HUES64 (cell line): ENCODE results near the gene CCDC171.
"Not testable (repeated sequence)": the region's sequence is repeated elsewhere in the genome, so short reads cannot be mapped to it uniquely, and the experiment has no call there.

ENCODE experiments used
- H3K27ac ChIP-seq: 2 replicates; pipeline ENCODE4 v1.7.0; 2013; ENCODE audit warnings: low read depth, low read length, inconsistent platforms
- H3K27me3 ChIP-seq: 2 replicates; pipeline ENCODE4 v1.6.1; 2013; ENCODE audit warnings: mild to moderate bottlenecking, low read length; ENCODE audit not compliant: insufficient read depth
- H3K36me3 ChIP-seq: 2 replicates; pipeline ENCODE4 v1.6.1; 2013; ENCODE audit warnings: mild to moderate bottlenecking, low read length; ENCODE audit not compliant: insufficient read depth
- H3K4me1 ChIP-seq: 2 replicates; pipeline ENCODE4 v1.6.1; 2013; ENCODE audit warnings: mild to moderate bottlenecking, low read length, moderate library complexity; ENCODE audit not compliant: insufficient read depth
- H3K4me3 ChIP-seq: 2 replicates; pipeline ENCODE4 v1.5.1; 2013; ENCODE audit warnings: mild to moderate bottlenecking, low read length, moderate library complexity
- H3K9ac ChIP-seq: 2 replicates; pipeline ENCODE4 v1.6.1; 2013; ENCODE audit warnings: mild to moderate bottlenecking, low read depth, low read length
- H3K9me3 ChIP-seq: 2 replicates; pipeline ENCODE4 v1.6.1; 2013; ENCODE audit warnings: low read depth, low read length; ENCODE audit not compliant: insufficient read depth
- WGBS: fragments of 150-250, 120-280 bp; methylation state at CpG from one replicate; pipeline ENCODE4 v1.1.7; 2013; ENCODE audit warnings: missing lambda C conversion rate; 5-methylcytosine and 5-hydroxymethylcytosine counted together

Gene CCDC171

DNA sequence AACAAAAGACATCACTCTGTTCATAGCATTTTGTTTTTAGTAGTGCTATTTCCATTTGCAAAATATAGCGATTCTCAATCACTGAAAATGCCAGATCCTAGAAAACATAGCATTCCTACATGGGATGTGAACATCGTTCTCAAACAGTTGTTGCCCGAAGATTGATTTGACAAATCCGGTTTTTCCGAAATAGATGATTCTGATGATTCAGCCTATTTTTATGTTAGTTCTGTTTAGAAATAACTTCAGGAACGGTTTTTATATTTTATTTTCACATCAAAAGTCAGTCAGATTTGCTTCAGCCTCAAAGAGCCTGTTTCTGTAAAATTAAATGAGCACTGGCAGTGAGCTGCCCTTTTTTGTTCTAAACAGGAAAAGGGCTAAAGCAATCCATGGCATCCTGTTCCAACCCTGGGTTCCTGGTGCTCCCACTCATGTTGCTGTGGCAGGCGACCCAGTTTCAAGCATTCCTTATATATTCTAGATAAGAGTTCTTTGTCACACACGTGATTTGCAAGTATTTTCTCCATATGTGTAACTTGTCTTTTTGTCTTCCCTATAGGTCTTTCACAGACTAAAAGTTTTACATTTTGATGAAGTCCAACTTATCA lies 27.9 kb upstream of the CCDC171 start:
- Histone ChIP-seq H3K36me3 (no peaks in the 10 kb centered on the region), H3K27ac (no peak overlapping the region), H3K4me3 (no peak overlapping the region), H3K9ac (no peak overlapping the region), H3K27me3 (no peaks in the 10 kb centered on the region), H3K4me1 (no peaks in the 10 kb centered on the region), H3K9me3 (no peaks in the 10 kb centered on the region)
- 90% methylated on average over 7 of the region's 8 CpGs for WGBS

- no peak overlapping the region for H3K9ac ChIP-seq
- H3K4me1 ChIP-seq: no peaks in the 10 kb centered on the region
- no CpG with 5 or more reads among the region's 2 CpGs for WGBS
- H3K4me3 ChIP-seq: no peak overlapping the region
- no peaks in the 10 kb centered on the region for H3K27me3 ChIP-seq
- no peaks in the 10 kb centered on the region for H3K36me3 ChIP-seq
- H3K27ac ChIP-seq: no peak overlapping the region
- no peaks in the 10 kb centered on the region for H3K9me3 ChIP-seq
Observed at GRCh38 chr9:15525958-15526357, 26.9 kb upstream of the CCDC171 start.

DNA sequence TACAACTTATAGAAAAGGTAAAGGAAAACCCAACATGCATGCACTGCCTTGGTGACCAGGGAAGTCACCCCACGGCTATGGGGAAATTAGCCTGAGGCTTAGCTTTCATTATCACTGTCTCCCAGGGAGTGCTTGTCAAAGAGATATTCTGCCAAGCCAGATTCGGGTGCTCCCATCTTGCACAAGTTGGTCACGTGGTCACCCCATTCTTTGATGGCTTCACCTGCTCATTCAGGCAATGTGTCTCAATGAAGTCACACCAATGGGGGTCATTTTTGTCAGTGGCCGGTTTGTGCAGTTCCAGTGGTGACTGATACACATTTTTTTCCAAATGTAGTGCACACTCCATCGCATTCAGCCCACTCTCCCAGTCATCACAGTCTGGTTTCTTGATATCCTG lies 25.8 kb upstream of the CCDC171 start:
- H3K4me3 ChIP-seq, H3K27ac ChIP-seq, H3K9me3 ChIP-seq, H3K9ac ChIP-seq, H3K4me1 ChIP-seq, H3K36me3 ChIP-seq, H3K27me3 ChIP-seq: not testable (repeated sequence)
- 93% methylated on average over 5 of the region's 5 CpGs for WGBS

DNA sequence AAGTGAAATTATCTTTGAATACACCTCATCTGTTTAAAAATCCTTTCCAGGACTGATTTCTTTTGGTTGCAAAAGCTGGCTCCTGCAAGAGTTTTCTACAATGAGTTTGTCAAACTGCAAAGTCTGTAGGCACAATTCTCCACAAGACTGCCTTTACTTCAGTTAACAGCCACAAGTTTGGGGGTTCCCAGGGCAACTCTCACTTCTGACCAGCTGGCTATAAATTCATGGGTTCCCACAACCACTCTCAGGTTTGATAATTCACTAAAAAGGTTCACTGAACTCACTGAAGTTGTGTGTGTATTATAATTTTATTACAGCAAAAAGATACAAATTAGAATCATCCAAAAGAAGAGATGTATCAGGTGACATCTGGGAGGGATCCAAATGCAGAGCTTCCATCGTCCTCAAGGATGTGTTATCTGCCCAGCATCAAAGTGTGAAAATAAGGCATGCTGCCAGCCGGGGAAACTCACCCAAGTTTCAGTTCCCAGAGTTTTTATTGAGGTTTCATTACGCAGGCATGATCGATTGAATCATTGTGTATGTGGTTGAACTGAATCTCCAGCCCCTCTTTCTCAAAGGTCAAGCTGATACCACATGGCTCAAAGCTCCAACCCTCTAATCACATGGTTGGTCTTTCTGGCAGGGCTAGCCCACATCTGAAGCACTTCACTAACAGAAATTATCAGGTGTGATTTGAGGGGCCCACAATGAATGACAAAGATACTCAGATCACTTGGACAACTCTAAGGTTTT lies 23.1 kb upstream of the CCDC171 start:
- no peak overlapping the region for H3K27ac ChIP-seq
- H3K4me3 ChIP-seq: no peak overlapping the region
- 91% methylated on average over 4 of the region's 4 CpGs for WGBS
- H3K9me3 ChIP-seq: no peaks in the 10 kb centered on the region
- H3K9ac ChIP-seq: no peak overlapping the region
- no peaks in the 10 kb centered on the region for H3K4me1 ChIP-seq
- no peaks in the 10 kb centered on the region for H3K36me3 ChIP-seq
- H3K27me3 ChIP-seq: no peaks in the 10 kb centered on the region

GRCh38 chr9:15531380-15531779 lies 21.5 kb upstream of the CCDC171 start:
- H3K27me3 ChIP-seq: no peaks in the 10 kb centered on the region
- no peaks in the 10 kb centered on the region for H3K4me1 ChIP-seq
- H3K9me3 ChIP-seq: no peaks in the 10 kb centered on the region
- H3K9ac ChIP-seq: no peak overlapping the region
- no peaks in the 10 kb centered on the region for H3K36me3 ChIP-seq
- no peak overlapping the region for H3K27ac ChIP-seq
- H3K4me3 ChIP-seq: no peak overlapping the region
- WGBS: 91% methylated on average over 1 of the region's 1 CpG

DNA sequence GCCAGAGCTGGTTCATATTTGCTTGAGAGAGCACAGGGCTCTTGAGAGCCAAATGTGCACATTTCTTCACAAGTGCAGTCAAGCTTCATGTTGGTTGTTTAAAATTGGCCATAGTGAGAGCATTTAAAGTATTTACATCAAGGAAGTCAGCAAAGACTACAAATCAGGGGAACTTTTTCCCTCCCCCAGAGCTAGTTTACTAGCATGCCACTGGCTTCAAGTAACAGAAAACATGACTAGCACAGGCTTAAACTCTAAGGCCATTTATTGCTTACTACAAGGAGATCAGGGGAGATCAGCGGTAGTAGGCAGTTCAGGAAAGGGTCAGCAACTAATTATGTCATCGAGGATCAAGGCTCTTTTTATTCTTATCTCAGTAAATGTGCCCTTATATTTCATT lies 11.0 kb upstream of the CCDC171 start:
- no peak overlapping the region for H3K27ac ChIP-seq
- 90% methylated on average over 2 of the region's 2 CpGs for WGBS
- no peak overlapping the region for H3K9ac ChIP-seq

GRCh38 chr9:15542624-15543023 lies 10.2 kb upstream of the CCDC171 start:
- no peaks in the 10 kb centered on the region for H3K9me3 ChIP-seq
- H3K4me3 ChIP-seq: no peak overlapping the region
- H3K27me3 ChIP-seq: no peaks in the 10 kb centered on the region
- no peak overlapping the region for H3K9ac ChIP-seq
- WGBS: 95% methylated on average over 2 of the region's 2 CpGs
- H3K27ac ChIP-seq: no peak overlapping the region
- no peaks in the 10 kb centered on the region for H3K4me1 ChIP-seq
- no peaks in the 10 kb centered on the region for H3K36me3 ChIP-seq

More for the DNA sequence above, 11.0 kb upstream of the CCDC171 start:
- H3K4me1 ChIP-seq: no peaks in the 10 kb centered on the region
- no peaks in the 10 kb centered on the region for H3K36me3 ChIP-seq
- H3K4me3 ChIP-seq: no peak overlapping the region
- H3K27me3 ChIP-seq: no peaks in the 10 kb centered on the region
- H3K9me3 ChIP-seq: no peaks in the 10 kb centered on the region

DNA sequence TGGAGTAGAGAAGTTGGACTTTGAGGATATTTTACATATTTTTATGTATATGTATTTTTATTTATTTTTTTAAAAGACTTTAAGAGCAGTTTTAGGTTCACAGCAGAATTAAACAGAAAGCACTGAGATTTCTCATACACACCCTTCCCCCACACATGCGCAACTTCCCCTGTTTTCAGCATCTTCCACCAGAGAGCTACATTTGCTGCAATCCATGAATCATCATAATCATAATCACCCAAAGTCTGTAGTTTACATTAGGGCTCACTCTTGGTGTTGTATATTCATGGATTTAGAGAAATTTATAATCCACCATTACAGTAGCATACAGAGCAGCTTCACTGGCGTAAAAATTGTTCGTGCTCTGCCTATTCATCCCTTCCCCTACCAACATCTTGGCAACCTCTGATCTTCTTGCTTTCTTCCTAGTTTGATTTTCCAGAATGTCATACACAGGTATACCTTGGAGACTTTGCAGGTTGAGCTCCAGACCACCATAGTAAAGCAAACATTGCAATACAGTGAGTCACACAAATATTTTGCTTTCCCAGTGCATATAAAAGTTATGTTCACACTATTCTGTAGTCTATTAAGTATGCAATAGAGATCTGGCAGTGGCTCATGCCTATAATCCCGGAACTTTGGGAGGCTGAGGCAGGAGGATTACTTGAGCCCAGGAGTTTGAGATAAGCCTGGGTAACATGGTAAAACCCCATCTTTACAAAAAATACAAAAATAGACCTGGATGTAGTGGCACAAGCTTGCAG lies 9.6 kb upstream of the CCDC171 start:
- Histone ChIP-seq H3K9ac (no peak overlapping the region), H3K27ac (no peak overlapping the region), H3K27me3 (no peaks in the 10 kb centered on the region), H3K36me3 (no peaks in the 10 kb centered on the region), H3K4me3 (no peak overlapping the region), H3K4me1 (no peaks in the 10 kb centered on the region), H3K9me3 (no peaks in the 10 kb centered on the region)
- 93% methylated on average over 4 of the region's 4 CpGs for WGBS

- no peak overlapping the region for H3K4me3 ChIP-seq
- H3K9me3 ChIP-seq: no peaks in the 10 kb centered on the region
- H3K36me3 ChIP-seq: no peaks in the 10 kb centered on the region
- peaks cover 3% of the 10 kb centered on the region; the same call in 1 of the 2 replicates for H3K27me3 ChIP-seq
- H3K9ac ChIP-seq: no peak overlapping the region
- peaks cover 7% of the 10 kb centered on the region for H3K4me1 ChIP-seq
- 83% methylated on average over 2 of the region's 2 CpGs for WGBS
- H3K27ac ChIP-seq: no peak overlapping the region
Observed at GRCh38 chr9:15549611-15550010, 3.2 kb upstream of the CCDC171 start.

DNA sequence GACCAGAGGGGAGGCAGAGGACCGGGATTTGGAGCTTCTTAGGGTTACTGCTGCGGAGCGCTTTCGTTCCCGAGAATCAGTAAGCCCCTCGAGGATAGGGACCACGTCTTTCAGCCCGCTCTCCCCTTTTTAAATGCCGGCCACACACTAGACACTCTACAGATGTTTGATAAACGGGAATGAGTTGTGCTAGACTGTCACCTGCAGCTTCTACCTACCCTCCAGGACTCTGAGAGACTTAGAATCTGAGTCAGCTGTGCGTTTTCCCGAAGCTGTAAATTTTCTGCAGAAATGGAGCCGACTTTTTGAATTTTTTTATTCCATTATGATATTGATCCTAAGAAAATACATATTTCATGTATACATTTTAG lies 670 bp downstream of the CCDC171 start:
- Histone ChIP-seq H3K9ac (peak overlapping the region; percentile 75), H3K27ac (peak overlapping the region; percentile 89; the same call in 1 of the 2 replicates)
- WGBS: 4% methylated on average over 12 of the region's 13 CpGs

GRCh38 chr9:15570769-15571168 lies 17.9 kb downstream of the CCDC171 start:
- H3K36me3 ChIP-seq: no peaks in the 10 kb centered on the region
- no peak overlapping the region for H3K27ac ChIP-seq
- no peaks in the 10 kb centered on the region for H3K27me3 ChIP-seq
- 100% methylated on average over 1 of the region's 2 CpGs for WGBS
- H3K9ac ChIP-seq: no peak overlapping the region
- no peak overlapping the region for H3K4me3 ChIP-seq
- H3K9me3 ChIP-seq: no peaks in the 10 kb centered on the region
- H3K4me1 ChIP-seq: no peaks in the 10 kb centered on the region

More for the DNA sequence above, 670 bp downstream of the CCDC171 start:
- Histone ChIP-seq H3K9me3 (no peaks in the 10 kb centered on the region), H3K36me3 (no peaks in the 10 kb centered on the region), H3K27me3 (peaks cover 3% of the 10 kb centered on the region; the same call in 1 of the 2 replicates), H3K4me1 (peaks cover 7% of the 10 kb centered on the region), H3K4me3 (peak overlapping the region; percentile 75)
